Spleen (tissue), 7 donors: ENCODE data around the gene MEF2A.

Experiments
- POLR2A ChIP-seq, 3 donors: fragments of 450-650 bp; IDR thresholded peaks; one replicate each; pipeline ENCODE4 v1.5.1; 2017; ENCODE audit warnings: antibody characterized with exemption in 3 of 3, mild to moderate bottlenecking in 1 of 3
- POLR2AphosphoS5 ChIP-seq, 3 donors: sonication (generic); formaldehyde crosslinking; IDR thresholded peaks; one replicate each; pipeline ENCODE4 v1.5.1; 2017; ENCODE audit warnings: antibody characterized with exemption in 3 of 3
- TF ChIP-seq, protein P1 (sequence below), 11 experiments: fragments of 200-600 bp in 7 of 11; fragments of 450-650 bp in 4 of 11; sonication (generic) in 4 of 11; IDR thresholded peaks in 8 of 11; conservative IDR thresholded peaks in 3 of 11; 1 replicate in 7 of 11; 2 replicates in 4 of 11; pipeline versions ENCODE4 v1.4.0 to v1.8.0; 2016 to 2021; ENCODE audit warnings: antibody characterized with exemption in 11 of 11, inconsistent platforms in 4 of 11, mild to moderate bottlenecking in 1 of 11
- donor health status: DM: no; HTN: no; CAD: no; lungs with moderate emphysema.
- donor health status: DM: no; HTN: no; CAD: no.
- donor health status: DM: no; HTN: no; CAD: no.

DNA sequence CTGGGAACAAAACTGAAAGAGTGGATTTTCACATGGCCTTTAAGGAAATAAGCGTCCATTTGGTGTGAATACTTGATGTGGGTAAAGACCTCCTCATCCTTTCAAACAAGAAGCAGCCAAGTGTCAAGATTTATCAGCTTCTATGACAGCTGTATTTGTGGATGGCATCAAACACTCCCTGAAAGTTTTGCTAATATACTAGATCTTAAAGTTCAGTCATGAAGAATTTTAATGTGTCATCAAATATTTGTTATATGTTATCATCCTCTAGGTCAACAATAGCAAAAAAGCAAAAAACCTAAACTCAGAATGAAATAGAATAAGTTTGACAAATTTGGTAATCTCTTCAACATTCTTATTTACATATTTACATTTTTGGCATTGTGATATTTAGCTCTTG lies 196.5 kb downstream of the MEF2A start:
- TF ChIP-seq, protein P1, sequence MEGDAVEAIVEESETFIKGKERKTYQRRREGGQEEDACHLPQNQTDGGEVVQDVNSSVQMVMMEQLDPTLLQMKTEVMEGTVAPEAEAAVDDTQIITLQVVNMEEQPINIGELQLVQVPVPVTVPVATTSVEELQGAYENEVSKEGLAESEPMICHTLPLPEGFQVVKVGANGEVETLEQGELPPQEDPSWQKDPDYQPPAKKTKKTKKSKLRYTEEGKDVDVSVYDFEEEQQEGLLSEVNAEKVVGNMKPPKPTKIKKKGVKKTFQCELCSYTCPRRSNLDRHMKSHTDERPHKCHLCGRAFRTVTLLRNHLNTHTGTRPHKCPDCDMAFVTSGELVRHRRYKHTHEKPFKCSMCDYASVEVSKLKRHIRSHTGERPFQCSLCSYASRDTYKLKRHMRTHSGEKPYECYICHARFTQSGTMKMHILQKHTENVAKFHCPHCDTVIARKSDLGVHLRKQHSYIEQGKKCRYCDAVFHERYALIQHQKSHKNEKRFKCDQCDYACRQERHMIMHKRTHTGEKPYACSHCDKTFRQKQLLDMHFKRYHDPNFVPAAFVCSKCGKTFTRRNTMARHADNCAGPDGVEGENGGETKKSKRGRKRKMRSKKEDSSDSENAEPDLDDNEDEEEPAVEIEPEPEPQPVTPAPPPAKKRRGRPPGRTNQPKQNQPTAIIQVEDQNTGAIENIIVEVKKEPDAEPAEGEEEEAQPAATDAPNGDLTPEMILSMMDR (IDR thresholded peaks at IDR 0.05 in 8 of 11, conservative IDR thresholded peaks at IDR 0.05 in 3 of 11), result no peak
- TF ChIP-seq POLR2A (IDR thresholded peaks at IDR 0.05) (no peak), POLR2AphosphoS5 (IDR thresholded peaks at IDR 0.05) (no peak)
